Dendritic cell treated with granulocyte-macrophage colony-stimulating factor and Interleukin-4, amounts not matched to agents 40 ng/mL and 50 ng/mL, for 4 days (primary cell): ENCODE data around the gene FKBP7.
A peak's percentile ranks its signal among the peaks of the same experiment; 100 is the strongest.
"Not testable (repeated sequence)": the region's sequence is repeated elsewhere in the genome, so short reads cannot be mapped to it uniquely, and the experiment has no call there.

Source experiments
- H3K27ac Mint-ChIP-seq: one replicate; pipeline ENCODE4 v1.8.0; 2022; ENCODE audit warnings: mild to moderate bottlenecking, mixed read lengths
- H3K27me3 Mint-ChIP-seq: one replicate; pipeline ENCODE4 v1.8.0; 2022; ENCODE audit warnings: mild to moderate bottlenecking, mixed read lengths
- H3K36me3 Mint-ChIP-seq: one replicate; pipeline ENCODE4 v1.8.0; 2022; ENCODE audit warnings: low read depth, mixed read lengths
- H3K4me1 Mint-ChIP-seq: one replicate; pipeline ENCODE4 v1.8.0; 2022; ENCODE audit warnings: low read depth, mixed read lengths
- H3K4me3 Mint-ChIP-seq: one replicate; pipeline ENCODE4 v1.8.0; 2022; ENCODE audit warnings: mild to moderate bottlenecking, moderate library complexity, mixed read lengths
- H3K9me3 Mint-ChIP-seq: one replicate; pipeline ENCODE4 v1.8.0; 2022; ENCODE audit warnings: mixed read lengths
- intact Hi-C: fragments of 100-400 bp; cut with micrococcal nuclease; formaldehyde crosslinking; loops from one replicate; pipeline ENCODE4 v1.15.0; 2022

Gene FKBP7

GRCh38 chr2:178478439-178479274, at the start of gene FKBP7:
Gene FKBP7 (minus strand): TSS chr2:178478600. CDS start chr2:178478499, 101 bp downstream.
- H3K4me1 Mint-ChIP-seq, result peaks cover 23% of the 10 kb centered on the region
- H3K4me3 Mint-ChIP-seq, result peak within 1 kb of the TSS; percentile 95
- intact Hi-C loops, result loop anchor here (2.0 kb wide), 1 partner anchor 66 kb away; no protein-coding TSS in a partner anchor
- peak within 1 kb of the TSS; percentile 98 for H3K27ac Mint-ChIP-seq
- H3K27me3 Mint-ChIP-seq, result no peaks in the 10 kb centered on the region
- H3K36me3 Mint-ChIP-seq, result peaks cover 20% of the 10 kb centered on the region
- no peaks in the 10 kb centered on the region for H3K9me3 Mint-ChIP-seq

- H3K27ac Mint-ChIP-seq, result peak overlapping the region; percentile 68
- H3K4me1 Mint-ChIP-seq, result peaks cover 61% of the 10 kb centered on the region
- H3K4me3 Mint-ChIP-seq, result no peak overlapping the region
- intact Hi-C loops, result no loop called here
- no peaks in the 10 kb centered on the region for H3K9me3 Mint-ChIP-seq
- peaks cover 25% of the 10 kb centered on the region for H3K36me3 Mint-ChIP-seq
- no peaks in the 10 kb centered on the region for H3K27me3 Mint-ChIP-seq
Observed at GRCh38 chr2:178527592-178527991, 49.2 kb upstream of the FKBP7 start.

GRCh38 chr2:178526256-178526655, 47.9 kb upstream of the FKBP7 start:
- no peak overlapping the region for H3K4me3 Mint-ChIP-seq

GRCh38 chr2:178525460-178525859, 47.1 kb upstream of the FKBP7 start:
- Mint-ChIP-seq H3K4me3 (peak overlapping the region; percentile 2), H3K36me3 (peaks cover 20% of the 10 kb centered on the region), H3K4me1 (peaks cover 40% of the 10 kb centered on the region)
- H3K9me3 Mint-ChIP-seq, H3K27ac Mint-ChIP-seq, intact Hi-C loops, H3K27me3 Mint-ChIP-seq: not testable (repeated sequence)

More at GRCh38 chr2:178526256-178526655, 47.9 kb upstream of the FKBP7 start:
- peaks cover 48% of the 10 kb centered on the region for H3K4me1 Mint-ChIP-seq
- no peaks in the 10 kb centered on the region for H3K9me3 Mint-ChIP-seq
- intact Hi-C loops, result no loop called here
- no peaks in the 10 kb centered on the region for H3K27me3 Mint-ChIP-seq
- H3K27ac Mint-ChIP-seq, result no peak overlapping the region
- peaks cover 20% of the 10 kb centered on the region for H3K36me3 Mint-ChIP-seq

GRCh38 chr2:178525010-178525409, 46.6 kb upstream of the FKBP7 start:
- H3K4me1 Mint-ChIP-seq, result peaks cover 37% of the 10 kb centered on the region
- intact Hi-C loops, H3K4me3 Mint-ChIP-seq, H3K27me3 Mint-ChIP-seq, H3K27ac Mint-ChIP-seq, H3K9me3 Mint-ChIP-seq: not testable (repeated sequence)
- H3K36me3 Mint-ChIP-seq, result peaks cover 20% of the 10 kb centered on the region

GRCh38 chr2:178523596-178524134, 45.3 kb upstream of the FKBP7 start:
- peaks cover 30% of the 10 kb centered on the region for H3K4me1 Mint-ChIP-seq
- H3K36me3 Mint-ChIP-seq, result peaks cover 23% of the 10 kb centered on the region
- peak overlapping the region; percentile 86 for H3K27ac Mint-ChIP-seq
- H3K4me3 Mint-ChIP-seq, result peak overlapping the region; percentile 84
- intact Hi-C loops, result loop anchor here (2.0 kb wide), 2 partner anchors 43 to 73 kb away; partner anchors contain the start of genes PJVK, PLEKHA3 and PRKRA
- H3K27me3 Mint-ChIP-seq, result no peaks in the 10 kb centered on the region
- no peaks in the 10 kb centered on the region for H3K9me3 Mint-ChIP-seq

GRCh38 chr2:178522950-178523595, 44.7 kb upstream of the FKBP7 start:
- Mint-ChIP-seq H3K27me3 (no peaks in the 10 kb centered on the region), H3K9me3 (no peaks in the 10 kb centered on the region), H3K27ac (peak overlapping the region; percentile 86), H3K36me3 (peaks cover 29% of the 10 kb centered on the region), H3K4me1 (peaks cover 25% of the 10 kb centered on the region), H3K4me3 (peak overlapping the region; percentile 84)
- intact Hi-C loops, result loop anchor here (2.0 kb wide), 2 partner anchors 42 to 72 kb away; partner anchors contain the start of genes PJVK, PLEKHA3 and PRKRA

- peaks cover 40% of the 10 kb centered on the region for H3K36me3 Mint-ChIP-seq
- H3K27ac Mint-ChIP-seq, result no peak overlapping the region
- intact Hi-C loops, result loop anchor here (2.0 kb wide), 2 partner anchors 41 to 71 kb away; partner anchors contain the start of genes PJVK, PLEKHA3 and PRKRA
- H3K4me1 Mint-ChIP-seq, result peaks cover 31% of the 10 kb centered on the region
- H3K4me3 Mint-ChIP-seq, result no peak overlapping the region
- no peaks in the 10 kb centered on the region for H3K27me3 Mint-ChIP-seq
- H3K9me3 Mint-ChIP-seq, result no peaks in the 10 kb centered on the region
Observed at GRCh38 chr2:178521304-178522150, 43.1 kb upstream of the FKBP7 start.

GRCh38 chr2:178517496-178517895, 39.1 kb upstream of the FKBP7 start:
- Mint-ChIP-seq H3K27ac (peak overlapping the region; percentile 43), H3K36me3 (peaks cover 41% of the 10 kb centered on the region), H3K4me1 (peaks cover 11% of the 10 kb centered on the region), H3K4me3 (no peak overlapping the region), H3K27me3 (no peaks in the 10 kb centered on the region), H3K9me3 (no peaks in the 10 kb centered on the region)
- intact Hi-C loops, result no loop called here

- Mint-ChIP-seq H3K27me3 (no peaks in the 10 kb centered on the region), H3K27ac (no peak overlapping the region), H3K9me3 (no peaks in the 10 kb centered on the region), H3K4me1 (peaks cover 11% of the 10 kb centered on the region), H3K4me3 (no peak overlapping the region), H3K36me3 (peaks cover 52% of the 10 kb centered on the region)
- intact Hi-C loops, result no loop called here
Observed at GRCh38 chr2:178514664-178515063, 36.3 kb upstream of the FKBP7 start.

GRCh38 chr2:178513876-178514275, 35.5 kb upstream of the FKBP7 start:
- H3K27ac Mint-ChIP-seq, result no peak overlapping the region
- intact Hi-C loops, result no loop called here

GRCh38 chr2:178512484-178512883, 34.1 kb upstream of the FKBP7 start:
- peaks cover 3% of the 10 kb centered on the region for H3K4me1 Mint-ChIP-seq
- no peaks in the 10 kb centered on the region for H3K27me3 Mint-ChIP-seq
- H3K9me3 Mint-ChIP-seq, result no peaks in the 10 kb centered on the region
- peaks cover 53% of the 10 kb centered on the region for H3K36me3 Mint-ChIP-seq
- no peak overlapping the region for H3K27ac Mint-ChIP-seq
- H3K4me3 Mint-ChIP-seq, result no peak overlapping the region
- intact Hi-C loops, result no loop called here

More at GRCh38 chr2:178513876-178514275, 35.5 kb upstream of the FKBP7 start:
- Mint-ChIP-seq H3K27me3 (no peaks in the 10 kb centered on the region), H3K36me3 (peaks cover 56% of the 10 kb centered on the region), H3K4me1 (peaks cover 11% of the 10 kb centered on the region), H3K9me3 (no peaks in the 10 kb centered on the region), H3K4me3 (no peak overlapping the region)

- Mint-ChIP-seq H3K36me3 (peaks cover 62% of the 10 kb centered on the region), H3K27me3 (no peaks in the 10 kb centered on the region), H3K27ac (no peak overlapping the region), H3K4me3 (no peak overlapping the region), H3K9me3 (no peaks in the 10 kb centered on the region), H3K4me1 (no peaks in the 10 kb centered on the region)
- intact Hi-C loops, result no loop called here
Observed at GRCh38 chr2:178510384-178510783, 32.0 kb upstream of the FKBP7 start.
